Activated CD4-positive, alpha-beta T cell treated with anti-CD3 and anti-CD28 coated beads, Interleukin-2, amount 50 U/mL, for 24 hours (primary cell): Measurements from ENCODE around the gene CABP5.
"Not testable (repeated sequence)": the region's sequence is repeated elsewhere in the genome, so short reads cannot be mapped to it uniquely, and the experiment has no call there.

Experiments
- DNase-seq, 2 donors: peaks; one replicate each; pipeline ENCODE4 v3.0.0-alpha.2; 2020; ENCODE audit warnings: low read depth in 1 of 2, low spot score in 1 of 2

Gene CABP5

GRCh38 chr19:48043675-48044258 lies at the start of gene CABP5:
Gene CABP5, minus strand, starts transcription at chr19:48044079. Its CDS starts 157 bp downstream, at chr19:48043922.
- no peak for DNase-seq

- DNase-seq: not testable (repeated sequence)
These were observed 47.3 kb upstream of the CABP5 start for GRCh38 chr19:48091111-48091718.

- DNase-seq: no peak
These were observed 46.5 kb upstream of the CABP5 start for GRCh38 chr19:48090281-48090802.

GRCh38 chr19:48088991-48089390 lies 45.1 kb upstream of the CABP5 start:
- not testable (repeated sequence) for DNase-seq

GRCh38 chr19:48085904-48086864 lies 42.3 kb upstream of the CABP5 start:
- DNase-seq: no peak

- no peak for DNase-seq
These were observed 41.2 kb upstream of the CABP5 start for GRCh38 chr19:48085076-48085475.

GRCh38 chr19:48081106-48081505 lies 37.2 kb upstream of the CABP5 start:
- no peak for DNase-seq

GRCh38 chr19:48070177-48070769 lies 26.4 kb upstream of the CABP5 start:
- not testable (repeated sequence) for DNase-seq

- DNase-seq: no peak
These were observed 25.6 kb upstream of the CABP5 start for GRCh38 chr19:48069435-48069834.

- no peak for DNase-seq
These were observed 20.6 kb upstream of the CABP5 start for GRCh38 chr19:48064509-48064908.

- DNase-seq: no peak
These were observed 17.8 kb upstream of the CABP5 start for GRCh38 chr19:48061401-48062344.

- no peak for DNase-seq
These were observed 16.5 kb upstream of the CABP5 start for GRCh38 chr19:48060381-48060780.

GRCh38 chr19:48059331-48059730 lies 15.5 kb upstream of the CABP5 start:
- no peak for DNase-seq

- no peak for DNase-seq
These were observed 10.0 kb upstream of the CABP5 start for GRCh38 chr19:48053856-48054255.

GRCh38 chr19:48053076-48053475 lies 9.2 kb upstream of the CABP5 start:
- no peak for DNase-seq

GRCh38 chr19:48051335-48052033 lies 7.6 kb upstream of the CABP5 start:
- no peak for DNase-seq

GRCh38 chr19:48044561-48044960 lies 682 bp upstream of the CABP5 start:
- no peak for DNase-seq

- DNase-seq: no peak
These were observed 1.9 kb downstream of the CABP5 start for GRCh38 chr19:48041877-48042580.

- no peak for DNase-seq
These were observed 7.1 kb downstream of the CABP5 start for GRCh38 chr19:48036765-48037164.
